Choroid plexus epithelial cell (primary cell): ENCODE results near the gene RRM2.
A peak's percentile ranks its signal among the peaks of the same experiment; 100 is the strongest.

Source experiments
- DNase-seq: peaks from one replicate; pipeline ENCODE4 v3.0.0-alpha.2; 2010; ENCODE audit warnings: low read depth
- H3K4me3 ChIP-seq: 2 replicates; pipeline ENCODE4 v1.5.1; 2011; ENCODE audit warnings: low read depth, mild to moderate bottlenecking, control low read depth, low read length, moderate library complexity
- TF ChIP-seq, protein P1 (sequence below): conservative IDR thresholded peaks from 2 replicates; pipeline ENCODE4 v1.5.1; 2011; ENCODE audit warnings: low read depth, mild to moderate bottlenecking, control low read depth, inconsistent platforms, low read length, moderate library complexity

The RRM2 gene

GRCh38 chr2:10122500-10123280 is at the start of gene RRM2:
TSS of gene RRM2 (plus strand) at chr2:10122739. CDS start at chr2:10122799, 60 bp downstream.
- TF ChIP-seq, protein P1, sequence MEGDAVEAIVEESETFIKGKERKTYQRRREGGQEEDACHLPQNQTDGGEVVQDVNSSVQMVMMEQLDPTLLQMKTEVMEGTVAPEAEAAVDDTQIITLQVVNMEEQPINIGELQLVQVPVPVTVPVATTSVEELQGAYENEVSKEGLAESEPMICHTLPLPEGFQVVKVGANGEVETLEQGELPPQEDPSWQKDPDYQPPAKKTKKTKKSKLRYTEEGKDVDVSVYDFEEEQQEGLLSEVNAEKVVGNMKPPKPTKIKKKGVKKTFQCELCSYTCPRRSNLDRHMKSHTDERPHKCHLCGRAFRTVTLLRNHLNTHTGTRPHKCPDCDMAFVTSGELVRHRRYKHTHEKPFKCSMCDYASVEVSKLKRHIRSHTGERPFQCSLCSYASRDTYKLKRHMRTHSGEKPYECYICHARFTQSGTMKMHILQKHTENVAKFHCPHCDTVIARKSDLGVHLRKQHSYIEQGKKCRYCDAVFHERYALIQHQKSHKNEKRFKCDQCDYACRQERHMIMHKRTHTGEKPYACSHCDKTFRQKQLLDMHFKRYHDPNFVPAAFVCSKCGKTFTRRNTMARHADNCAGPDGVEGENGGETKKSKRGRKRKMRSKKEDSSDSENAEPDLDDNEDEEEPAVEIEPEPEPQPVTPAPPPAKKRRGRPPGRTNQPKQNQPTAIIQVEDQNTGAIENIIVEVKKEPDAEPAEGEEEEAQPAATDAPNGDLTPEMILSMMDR: no peak

DNA sequence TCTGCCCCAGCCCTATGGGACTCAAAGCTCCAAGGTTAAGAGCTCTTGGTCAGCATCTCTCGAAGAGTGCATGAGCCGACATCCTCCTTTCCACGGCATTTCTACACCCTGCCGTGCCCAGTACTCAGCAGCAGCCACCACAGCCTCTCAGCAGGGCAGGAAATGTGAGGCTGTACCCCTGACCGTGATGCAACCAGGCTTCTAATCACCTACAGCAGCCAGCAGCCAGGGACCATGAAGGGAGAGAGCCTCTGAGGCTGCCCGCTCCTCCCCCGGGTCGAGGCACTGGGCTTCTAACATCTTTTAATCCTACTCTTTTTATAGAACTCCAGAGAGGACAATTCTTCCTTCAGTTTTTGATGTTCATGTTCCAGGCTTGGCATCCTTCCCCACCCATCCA is 48.8 kb upstream of the RRM2 start:
- no peak overlapping the region for H3K4me3 ChIP-seq
- DNase-seq: peak; percentile 14

More at GRCh38 chr2:10122500-10123280, at the start of gene RRM2:
- peak within 1 kb of the TSS; percentile 76 for H3K4me3 ChIP-seq
- DNase-seq: peak; percentile 93

DNA sequence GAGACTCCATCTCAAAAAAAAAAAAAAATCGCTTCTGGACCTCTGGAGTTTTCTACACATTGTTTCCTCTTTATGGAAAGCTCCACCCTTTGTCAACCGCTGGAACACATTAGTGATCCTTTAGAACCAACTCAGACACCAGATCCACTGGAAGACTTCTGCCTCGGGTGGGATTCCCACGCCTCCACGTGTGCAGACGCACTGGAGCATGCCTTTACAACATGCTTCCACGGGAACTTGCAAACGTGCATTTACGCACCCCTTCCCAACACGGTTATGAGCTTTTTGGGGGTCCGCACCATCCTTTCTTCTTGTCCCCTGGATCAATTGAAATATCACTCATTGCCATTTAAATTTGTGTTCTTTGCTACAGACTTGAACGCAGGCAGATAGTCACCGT is 47.4 kb upstream of the RRM2 start:
- TF ChIP-seq, protein P1: no peak
- H3K4me3 ChIP-seq: no peak overlapping the region
- DNase-seq: no peak

More for the DNA sequence above, 48.8 kb upstream of the RRM2 start:
- TF ChIP-seq, protein P1: no peak

GRCh38 chr2:10075571-10076209 is 46.8 kb upstream of the RRM2 start:
- TF ChIP-seq, protein P1: no peak
- no peak for DNase-seq
- no peak overlapping the region for H3K4me3 ChIP-seq

DNA sequence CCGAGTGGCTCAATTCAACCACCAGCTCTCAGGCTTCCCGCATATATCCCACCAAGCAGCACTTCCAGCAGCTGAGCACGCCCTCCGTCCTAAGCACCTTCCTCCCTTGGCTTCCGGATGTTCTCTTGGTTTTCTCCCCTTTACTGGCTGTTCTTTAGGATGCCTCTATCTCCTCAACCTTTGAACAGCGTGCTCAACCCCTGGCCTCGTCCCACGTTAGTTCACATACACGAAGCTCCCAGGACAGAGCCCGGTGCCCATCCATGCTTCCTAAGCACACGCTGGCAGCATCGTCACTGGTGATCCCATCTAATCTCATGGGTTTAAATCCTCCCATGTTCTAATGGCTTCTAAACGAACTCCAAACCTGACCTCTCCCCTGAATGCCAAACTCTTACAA is 46.0 kb upstream of the RRM2 start:
- DNase-seq: no peak
- H3K4me3 ChIP-seq: no peak overlapping the region
- TF ChIP-seq, protein P1: no peak

DNA sequence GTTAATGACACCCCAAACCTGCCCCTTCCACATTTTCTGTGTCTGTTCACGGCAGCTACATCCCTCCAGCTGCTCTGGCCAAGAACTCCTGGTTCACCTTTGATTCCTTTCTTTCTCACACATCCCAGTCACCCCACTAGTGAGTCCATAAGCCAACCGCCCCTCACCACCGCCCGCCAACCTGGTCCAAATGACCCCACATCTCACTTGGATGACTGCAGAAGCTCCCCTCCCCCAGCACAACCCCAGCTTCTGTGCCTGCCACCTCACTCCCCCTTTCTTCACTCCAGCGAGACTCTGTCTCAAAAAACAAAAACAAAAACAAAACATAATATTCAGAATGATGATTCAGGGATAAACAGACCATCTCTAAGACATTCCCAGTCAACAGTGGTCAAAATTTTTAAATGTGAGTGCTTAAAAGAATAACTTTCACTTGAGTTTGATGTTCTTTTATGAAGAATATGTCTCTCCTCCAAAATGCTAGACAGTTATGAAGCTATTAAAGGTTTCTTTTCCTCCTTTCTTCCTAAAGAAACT is 45.5 kb upstream of the RRM2 start:
- TF ChIP-seq, protein P1: no peak
- no peak for DNase-seq
- H3K4me3 ChIP-seq: no peak overlapping the region
